IMR-90 (cell line): Measurements from ENCODE around the gene ZNF133. TPM values are rescaled to one million over a fixed set of nuclear protein-coding genes. Genes with fewer than 3 reads are reported as not detected.

Experiments
- ATAC-seq: fragments of 200-7000 bp; cut with Tn5 transposase; 2 replicates; pipeline ENCODE4 v1.9.1; 2020; ENCODE audit warnings: low read depth, mild to moderate bottlenecking, moderate library complexity
- BruUV-seq: library from RNA; stranded (reverse); fragments of 400-500 nt; replicated peaks from 2 replicates; lab custom pipeline; 2021; lab: Mats Ljungman, UMichigan
- CTCF ChIA-PET: fragments of 300-600 bp; formaldehyde crosslinking; extraction: SDS; loops from one replicate; lab custom pipeline; 2021; ENCODE audit warnings: antibody characterized with exemption; lab: Yijun Ruan, JAX
- POLR2A ChIA-PET: fragments of 300-600 bp; sonication (Branson Sonifier 250); formaldehyde crosslinking; loops from one replicate; lab custom pipeline; 2022; ENCODE audit warnings: antibody characterized with exemption; ENCODE audit not compliant: unreplicated experiment; lab: Charles Lee
- DNase-seq: peaks from one replicate; pipeline ENCODE4 v3.0.0; 2013
- H2AFZ ChIP-seq: replicated peaks from 2 replicates; pipeline ENCODE3; 2013; ENCODE audit warnings: low read length, mild to moderate bottlenecking; ENCODE audit not compliant: poor library complexity
- H2AK5ac ChIP-seq: 2 replicates; pipeline ENCODE4 v1.6.1; 2013; ENCODE audit warnings: low read depth, low read length, inconsistent platforms
- H2AK9ac ChIP-seq: replicated peaks from 2 replicates; pipeline ENCODE3; 2013; ENCODE audit warnings: mild to moderate bottlenecking, low read depth, low read length, moderate library complexity; ENCODE audit not compliant: poor library complexity
- H2BK120ac ChIP-seq: 2 replicates; pipeline ENCODE4 v1.6.1; 2013; ENCODE audit warnings: low read depth, low read length, inconsistent platforms
- H2BK15ac ChIP-seq: 3 replicates; pipeline ENCODE4 v1.6.1; 2013; ENCODE audit warnings: low read depth, low read length, inconsistent platforms
- H2BK20ac ChIP-seq: 2 replicates; pipeline ENCODE4 v1.6.1; 2013; ENCODE audit warnings: low read depth, mild to moderate bottlenecking, inconsistent platforms, low read length, moderate library complexity
- H2BK5ac ChIP-seq: 2 replicates; pipeline ENCODE4 v1.6.1; 2013; ENCODE audit warnings: mild to moderate bottlenecking, low read depth, low read length, inconsistent platforms; ENCODE audit not compliant: poor library complexity, severe bottlenecking
- H3K14ac ChIP-seq: replicated peaks from 2 replicates; pipeline ENCODE4 v1.6.1; 2013; ENCODE audit warnings: low read depth, low read length, inconsistent platforms
- H3K18ac ChIP-seq: 2 replicates; pipeline ENCODE4 v1.6.1; 2013; ENCODE audit warnings: low read depth, low read length, control low read depth
- H3K23ac ChIP-seq: 2 replicates; pipeline ENCODE4 v1.6.1; 2013; ENCODE audit warnings: low read depth, low read length, inconsistent platforms
- H3K27ac ChIP-seq: 2 replicates; pipeline ENCODE4 v1.5.1; 2013; ENCODE audit warnings: mild to moderate bottlenecking, control low read depth, low read length; ENCODE audit not compliant: insufficient read depth
- H3K27me3 ChIP-seq: 2 replicates; pipeline ENCODE4 v1.6.1; 2013; ENCODE audit warnings: low read length; ENCODE audit not compliant: control insufficient read depth, insufficient read depth
- H3K36me3 ChIP-seq: 2 replicates; pipeline ENCODE4 v1.6.1; 2013; ENCODE audit warnings: low read length, mixed read lengths; ENCODE audit not compliant: control insufficient read depth, insufficient read depth
- H3K4ac ChIP-seq: 2 replicates; pipeline ENCODE4 v1.6.1; 2013; ENCODE audit warnings: low read depth, low read length, inconsistent platforms
- H3K4me1 ChIP-seq: 2 replicates; pipeline ENCODE4 v1.6.1; 2013; ENCODE audit warnings: low read length, mixed read lengths; ENCODE audit not compliant: control insufficient read depth, insufficient read depth
- H3K4me2 ChIP-seq: 2 replicates; pipeline ENCODE4 v1.6.1; 2013; ENCODE audit warnings: low read depth, mild to moderate bottlenecking, control low read depth, low read length, moderate library complexity
- H3K4me3 ChIP-seq: 2 replicates; pipeline ENCODE4 v1.5.1; 2013; ENCODE audit warnings: low read depth, mild to moderate bottlenecking, control low read depth, low read length, moderate library complexity; ENCODE audit not compliant: insufficient read depth
- H3K56ac ChIP-seq: 2 replicates; pipeline ENCODE4 v1.6.1; 2013; ENCODE audit warnings: low read length, inconsistent platforms; ENCODE audit not compliant: insufficient read depth; ENCODE audit errors: extremely low read depth
- H3K79me1 ChIP-seq, 2 experiments: 2 replicates each; pipeline ENCODE4 v1.6.1; 2013; ENCODE audit warnings: low read length in 2 of 2, inconsistent platforms in 1 of 2, low read depth in 1 of 2
- H3K9ac ChIP-seq: 2 replicates; pipeline ENCODE4 v1.6.1; 2013; ENCODE audit warnings: low read depth, low read length, control low read depth
- H3K9me1 ChIP-seq: 2 replicates; pipeline ENCODE4 v1.6.1; 2013; ENCODE audit warnings: low read length, inconsistent platforms; ENCODE audit not compliant: insufficient read depth
- H3K9me3 ChIP-seq: 2 replicates; pipeline ENCODE4 v1.6.1; 2013; ENCODE audit warnings: low read length; ENCODE audit not compliant: control insufficient read depth, insufficient read depth
- H4K20me1 ChIP-seq: 2 replicates; pipeline ENCODE4 v1.6.1; 2013; ENCODE audit warnings: low read length, inconsistent platforms; ENCODE audit not compliant: insufficient read depth
- H4K5ac ChIP-seq: 2 replicates; pipeline ENCODE4 v1.6.1; 2013; ENCODE audit warnings: mild to moderate bottlenecking, low read depth, low read length, control low read depth
- H4K8ac ChIP-seq, 2 experiments: 2 replicates each; pipeline ENCODE4 v1.6.1; 2013; ENCODE audit warnings: low read depth in 2 of 2, low read length in 2 of 2, control low read depth in 1 of 2, inconsistent platforms in 1 of 2
- H4K91ac ChIP-seq: 2 replicates; pipeline ENCODE4 v1.6.1; 2013; ENCODE audit warnings: low read depth, low read length, inconsistent platforms; ENCODE audit not compliant: insufficient read depth
- CHD1 ChIP-seq: IDR thresholded peaks from 2 replicates; pipeline ENCODE4 v1.6.1; 2012; ENCODE audit warnings: low read depth, low read length, improper control_type of control experiment
- MAFK ChIP-seq: IDR thresholded peaks from 2 replicates; pipeline ENCODE4 v1.6.1; 2012; ENCODE audit warnings: low read depth, low read length, improper control_type of control experiment
- NFE2L2 ChIP-seq: fragments of 150-350 bp; IDR thresholded peaks from 2 replicates; pipeline ENCODE4 v1.6.1; 2016; ENCODE audit warnings: low read depth, mild to moderate bottlenecking, low read length
- POLR2A ChIP-seq: IDR thresholded peaks from 2 replicates; pipeline ENCODE4 v1.6.1; 2012; ENCODE audit warnings: mild to moderate bottlenecking, low read depth, low read length
- RAD21 ChIP-seq: IDR thresholded peaks from 2 replicates; pipeline ENCODE4 v1.6.1; 2012; ENCODE audit warnings: low read length, improper control_type of control experiment
- RCOR1 ChIP-seq: IDR thresholded peaks from 2 replicates; pipeline ENCODE4 v1.6.1; 2012; ENCODE audit warnings: mild to moderate bottlenecking, low read length, improper control_type of control experiment; ENCODE audit not compliant: insufficient replicate concordance
- SMC3 ChIP-seq: fragments of 150-350 bp; IDR thresholded peaks from 2 replicates; pipeline ENCODE4 v1.6.1; 2016; ENCODE audit warnings: low read depth, mild to moderate bottlenecking, antibody characterized with exemption, low read length, moderate library complexity
- WGBS, 2 experiments: methylation state at CpG; one replicate each; pipeline versions ENCODE4 v1.1.5 to v1.1.7; 2013; ENCODE audit warnings: missing lambda C conversion rate in 2 of 2; ENCODE audit not compliant: insufficient read length in 1 of 2; ENCODE audit errors: extremely low coverage in 2 of 2; 5-methylcytosine and 5-hydroxymethylcytosine counted together
- dilution Hi-C: fragments of 300-500 bp; cut with HindIII; formaldehyde crosslinking; loops from one replicate; pipeline ENCODE4 v1.14.3; 2018; ENCODE audit warnings: low sequenced_read_pairs; ENCODE audit not compliant: unreplicated experiment
- in situ Hi-C: fragments of 300-500 bp; cut with MboI; formaldehyde crosslinking; loops from 3 replicates; pipeline ENCODE4 v1.14.3; 2019; ENCODE audit warnings: low sequenced_read_pairs, inconsistent platforms, mixed read lengths
- intact Hi-C: fragments of 100-400 bp; cut with micrococcal nuclease; formaldehyde crosslinking; loops from 2 replicates; pipeline ENCODE4 v1.10.0; 2022
- polyA plus RNA-seq, 3 experiments: library from polyadenylated mRNA; depleted of rRNA; stranded (reverse); fragments of >200 nt; gene quantifications; 2 replicates each; pipeline ENCODE4 v1.2.3, GENCODE V29; 2012; ENCODE audit warnings: low replicate concordance in 1 of 3
- total RNA-seq: library from RNA; depleted of rRNA; stranded (reverse); fragments of >200 nt; gene quantifications from 2 replicates; pipeline ENCODE4 v1.2.3, GENCODE V29; 2012

The ZNF133 gene
- total and polyA plus RNA-seq, 2 of the 4 experiments (the other 2 are of a cell fraction) = 18.3 to 33.5 TPM

- no CpG with 5 or more reads among the region's 3 CpGs for WGBS, 2 experiments
- Histone ChIP-seq H3K4ac (no peak overlapping the region), H3K56ac (no peak overlapping the region), H4K5ac (no peak overlapping the region), H3K18ac (no peak overlapping the region), H3K4me1 (no peaks in the 10 kb centered on the region), H4K8ac (no peak overlapping the region), H3K9ac (no peak overlapping the region), H2BK120ac (no peak overlapping the region), H4K91ac (no peak overlapping the region), H2BK20ac (no peak overlapping the region), H3K27me3 (no peaks in the 10 kb centered on the region), H3K79me1 (no peaks in the 10 kb centered on the region), H3K36me3 (no peaks in the 10 kb centered on the region), H2AFZ (no peak overlapping the region), H3K23ac (no peak overlapping the region), H2AK5ac (no peak overlapping the region), H3K14ac (no peak overlapping the region), H3K4me2 (no peak overlapping the region), H3K4me3 (no peak overlapping the region), H4K20me1 (no peaks in the 10 kb centered on the region), H3K9me1 (no peaks in the 10 kb centered on the region), H2AK9ac (no peak overlapping the region), H2BK5ac (no peak overlapping the region), H3K27ac (no peak overlapping the region), H2BK15ac (no peak overlapping the region), H3K9me3 (no peaks in the 10 kb centered on the region)
- ChIA-PET CTCF (no interaction called here), POLR2A (no interaction called here)
- intact Hi-C loops (no loop called here), dilution Hi-C loops (no loop called here), in situ Hi-C loops (no loop called here)
- TF ChIP-seq SMC3 (no peak), RCOR1 (no peak), NFE2L2 (no peak), CHD1 (no peak), POLR2A (no peak), MAFK (no peak), RAD21 (no peak)
- ATAC-seq = no peak
- no peak for DNase-seq
- BruUV-seq = no TSS peak
Observed at GRCh38 chr20:18324596-18325089, 36.3 kb downstream of the ZNF133 start.
